WTC11 (cell line): ENCODE data around the gene EPN2.

Experiments used
- CTCF ChIP-seq: fragments of 200-600 bp; IDR thresholded peaks from 2 replicates; pipeline ENCODE4 v1.8.0; 2022; ENCODE audit warnings: antibody characterized with exemption
- E2F1 ChIP-seq: sonication (generic); formaldehyde crosslinking; IDR thresholded peaks from 2 replicates; pipeline ENCODE4 v1.8.0; 2022; ENCODE audit warnings: mild to moderate bottlenecking, missing genetic modification reagents
- KAT7 ChIP-seq: sonication (generic); formaldehyde crosslinking; IDR thresholded peaks from 2 replicates; pipeline ENCODE4 v1.8.1; 2023; ENCODE audit warnings: missing genetic modification reagents, mild to moderate bottlenecking, borderline replicate concordance
- MAX ChIP-seq: sonication (generic); formaldehyde crosslinking; IDR thresholded peaks from 2 replicates; pipeline ENCODE4 v1.8.0; 2022; ENCODE audit warnings: mild to moderate bottlenecking, missing genetic modification reagents
- MXD4 ChIP-seq: fragments of 250-450 bp; sonication (Bioruptor Pico); IDR thresholded peaks from 2 replicates; pipeline ENCODE4 v1.8.0; 2021; ENCODE audit warnings: mild to moderate bottlenecking, moderate library complexity, borderline replicate concordance
- NFYB ChIP-seq: sonication (generic); formaldehyde crosslinking; conservative IDR thresholded peaks from 2 replicates; pipeline ENCODE4 v1.8.0; 2022; ENCODE audit warnings: low read depth, missing genetic modification reagents
- SP1 ChIP-seq: sonication (generic); formaldehyde crosslinking; conservative IDR thresholded peaks from 2 replicates; pipeline ENCODE4 v1.8.1; 2022; ENCODE audit warnings: missing genetic modification reagents

- TF ChIP-seq E2F1 (CRISPR knock-in tag) = no peak
- no peak for TF ChIP-seq CTCF
- no peak for TF ChIP-seq MXD4
- TF ChIP-seq KAT7 (CRISPR knock-in tag) = no peak
- TF ChIP-seq SP1 = no peak
- TF ChIP-seq MAX (CRISPR knock-in tag) = no peak
- no peak for TF ChIP-seq NFYB (CRISPR knock-in tag)
Measured at GRCh38 chr17:19313066-19313745, 76.0 kb downstream of the EPN2 start.
